Heart right ventricle (tissue), 16 donors: Measurements from ENCODE around the gene LRRC2. TPM values are rescaled to one million over a fixed set of nuclear protein-coding genes. Genes with fewer than 3 reads are reported as not detected.

Experiments used
- ATAC-seq, 8 donors: fragments of 200-7000 bp; cut with Tn5 transposase; one replicate each; pipeline ENCODE4 v1.9.1; 2020; ENCODE audit warnings: mild to moderate bottlenecking in 8 of 8, moderate library complexity in 8 of 8, moderate number of reproducible peaks in 1 of 8
- DNase-seq, 2 donors: peaks; one replicate each; pipeline ENCODE4 v3.0.0-alpha.2; 2020
- H3K27ac ChIP-seq, 10 donors: fragments of 200-600 bp; sonication (generic) in 2 of 10; one replicate each; pipeline versions ENCODE4 v1.5.0 to v1.8.0; 2020 to 2022; ENCODE audit warnings: mild to moderate bottlenecking in 3 of 10
- H3K27me3 ChIP-seq, 7 donors: fragments of 200-600 bp; one replicate each; pipeline ENCODE4 v1.8.0; 2021 to 2022; ENCODE audit warnings: mild to moderate bottlenecking in 2 of 7
- H3K36me3 ChIP-seq, 9 donors: fragments of 200-600 bp; sonication (generic) in 1 of 9; one replicate each; pipeline versions ENCODE4 v1.5.0 to v1.8.0; 2020 to 2022; ENCODE audit warnings: mild to moderate bottlenecking in 2 of 9
- H3K4me1 ChIP-seq, 9 donors: fragments of 200-600 bp; sonication (generic) in 1 of 9; one replicate each; pipeline versions ENCODE4 v1.5.0 to v1.8.0; 2020 to 2022; ENCODE audit warnings: mild to moderate bottlenecking in 4 of 9
- H3K4me3 ChIP-seq, 10 donors: fragments of 200-600 bp; sonication (generic) in 2 of 10; one replicate each; pipeline versions ENCODE4 v1.5.0 to v1.8.0; 2020 to 2022; ENCODE audit warnings: mild to moderate bottlenecking in 7 of 10, moderate library complexity in 2 of 10
- H3K9me3 ChIP-seq, 11 donors: fragments of 200-600 bp in 10 of 11; sonication (generic) in 2 of 11; one replicate each; pipeline versions ENCODE4 v1.5.0 to v1.8.0; 2013 to 2022; ENCODE audit warnings: mild to moderate bottlenecking in 2 of 11, control low read depth in 1 of 11, moderate library complexity in 1 of 11
- WGBS, 2 donors: extraction: QIAGEN DNeasy Blood & Tissue Kit; methylation state at CpG; one replicate each; pipeline ENCODE4 v1.1.7; 2013; ENCODE audit warnings: inconsistent platforms in 1 of 2; 5-methylcytosine and 5-hydroxymethylcytosine counted together
- intact Hi-C, 10 donors: fragments of 100-400 bp; cut with DNase I; formaldehyde crosslinking; loops; one replicate each; pipeline versions ENCODE4 v1.11.1 to v1.14.2; 2022
- polyA plus RNA-seq, 2 donors: library from polyadenylated mRNA; stranded (reverse); fragments of 200-250 nt; gene quantifications; one replicate each; pipeline ENCODE4 v1.2.3, GENCODE V29; 2013
- total RNA-seq, 10 donors: library from RNA; stranded (reverse); fragmentation: NEBNext Ultra II Directional in 3 of 10; extraction: Animal tissue kit (Norgen Biotek cat#: 25700) in 3 of 10; gene quantifications; one replicate each; pipeline versions ENCODE4 v1.2.1 to v1.2.4, GENCODE V29; 2021 to 2023
- TF ChIP-seq, protein P1 (sequence below), 9 donors: fragments of 200-600 bp; sonication (generic) in 2 of 9; IDR thresholded peaks; one replicate each; pipeline versions ENCODE4 v1.5.0 to v1.8.0; 2021 to 2022; ENCODE audit warnings: antibody characterized with exemption in 9 of 9, mild to moderate bottlenecking in 5 of 9, moderate library complexity in 1 of 9
- donor health status: Arrhythmogenic right ventricular cardiomyopathy.
- donor health status: ischemic (EF 13 %, LVEDD 7.1; RV severe dilation, severe dysfunction).
- donor health status: healthy with polysubstance abuse.
- donor health status: DM: no; HTN: yes; CAD: no.
- donor health status: DM: no; HTN: no; CAD: no.
- donor health status: ischemic (EF 25% LVEDD 6.9; RV normal size, moderate dysfunction).
- donor health status: ischemic (EF 25% LVEDD 5.7; RV mildly dilated, moderate dysfunction).
- donor health status: healthy.
- donor health status: DM: yes; HTN: yes; CAD: no.
- donor health status: Ischemic cardiomyopathy.
- donor health status: ischemic (EF 35%, LVEDD 5.7; RV mildly dilated, moderate dysfunction).
- donor health status: nonischemic (EF 11% LVEDD 7.7; RV severe dilation, severe dysfunction).
- donor health status: DM: yes; HTN: yes; CAD: no.
- donor health status: PGD.
- donor health status: ischemic (EF 29% LVEDD 5.4; RV normal size, mild dysfunction).
- donor health status: nonischemic (EF 23%, LVEDD 6.1; RV moderate dilation, normal function).

Gene LRRC2
- total and polyA plus RNA-seq, 12 donors: 10.7 to 163 (median 125) TPM

- H3K9me3 ChIP-seq: no peaks in the 10 kb centered on the region
- H3K4me1 ChIP-seq: peaks cover 0 to 10% (median 0%) of the 10 kb centered on the region in 9 donors
- H3K36me3 ChIP-seq: peaks cover 0 to 9% (median 0%) of the 10 kb centered on the region in 9 donors
- H3K27ac ChIP-seq: no peak overlapping the region
- DNase-seq: no peak
- H3K27me3 ChIP-seq: no peaks in the 10 kb centered on the region
- H3K4me3 ChIP-seq: no peak overlapping the region
- TF ChIP-seq, protein P1, sequence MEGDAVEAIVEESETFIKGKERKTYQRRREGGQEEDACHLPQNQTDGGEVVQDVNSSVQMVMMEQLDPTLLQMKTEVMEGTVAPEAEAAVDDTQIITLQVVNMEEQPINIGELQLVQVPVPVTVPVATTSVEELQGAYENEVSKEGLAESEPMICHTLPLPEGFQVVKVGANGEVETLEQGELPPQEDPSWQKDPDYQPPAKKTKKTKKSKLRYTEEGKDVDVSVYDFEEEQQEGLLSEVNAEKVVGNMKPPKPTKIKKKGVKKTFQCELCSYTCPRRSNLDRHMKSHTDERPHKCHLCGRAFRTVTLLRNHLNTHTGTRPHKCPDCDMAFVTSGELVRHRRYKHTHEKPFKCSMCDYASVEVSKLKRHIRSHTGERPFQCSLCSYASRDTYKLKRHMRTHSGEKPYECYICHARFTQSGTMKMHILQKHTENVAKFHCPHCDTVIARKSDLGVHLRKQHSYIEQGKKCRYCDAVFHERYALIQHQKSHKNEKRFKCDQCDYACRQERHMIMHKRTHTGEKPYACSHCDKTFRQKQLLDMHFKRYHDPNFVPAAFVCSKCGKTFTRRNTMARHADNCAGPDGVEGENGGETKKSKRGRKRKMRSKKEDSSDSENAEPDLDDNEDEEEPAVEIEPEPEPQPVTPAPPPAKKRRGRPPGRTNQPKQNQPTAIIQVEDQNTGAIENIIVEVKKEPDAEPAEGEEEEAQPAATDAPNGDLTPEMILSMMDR (IDR thresholded peaks at IDR 0.05): no peak
- intact Hi-C loops: no loop called here
- no peak for ATAC-seq
- 70 to 79% methylated on average over 5 of the region's 5 CpGs for WGBS, 2 donors
These were observed 61.3 kb downstream of the LRRC2 start for GRCh38 chr3:46504789-46505188.

- no peaks in the 10 kb centered on the region for H3K27me3 ChIP-seq
- H3K27ac ChIP-seq: no peak overlapping the region
- peak in 1 of 8 donors; percentile 10 for ATAC-seq
- 78% methylated on average over 7 of the region's 7 CpGs for WGBS, 2 donors
- intact Hi-C loops: no loop called here
- DNase-seq: no peak
- H3K4me1 ChIP-seq: peaks cover 0 to 20% (median 3%) of the 10 kb centered on the region in 9 donors
- no peaks in the 10 kb centered on the region for H3K36me3 ChIP-seq
- H3K9me3 ChIP-seq: no peaks in the 10 kb centered on the region
- TF ChIP-seq, protein P1 (IDR thresholded peaks at IDR 0.05): no peak
- no peak overlapping the region for H3K4me3 ChIP-seq
These were observed 62.8 kb downstream of the LRRC2 start for GRCh38 chr3:46503200-46503874.

- TF ChIP-seq, protein P1 (IDR thresholded peaks at IDR 0.05): no peak
- 77 to 81% methylated on average over 4 of the region's 4 CpGs for WGBS, 2 donors
- no peaks in the 10 kb centered on the region for H3K27me3 ChIP-seq
- H3K4me1 ChIP-seq: peaks cover 0 to 28% (median 3%) of the 10 kb centered on the region in 9 donors
- intact Hi-C loops: no loop called here
- no peak overlapping the region for H3K4me3 ChIP-seq
- no peak for ATAC-seq
- H3K9me3 ChIP-seq: no peaks in the 10 kb centered on the region
- H3K36me3 ChIP-seq: no peaks in the 10 kb centered on the region
- DNase-seq: no peak
- no peak overlapping the region for H3K27ac ChIP-seq
These were observed 64.4 kb downstream of the LRRC2 start for GRCh38 chr3:46501702-46502101.

GRCh38 chr3:46500656-46501635 is 65.2 kb downstream of the LRRC2 start:
- Histone ChIP-seq H3K27me3 (no peaks in the 10 kb centered on the region), H3K36me3 (no peaks in the 10 kb centered on the region), H3K4me3 (no peak overlapping the region), H3K4me1 (peaks cover 0 to 35% (median 8%) of the 10 kb centered on the region in 9 donors), H3K9me3 (no peaks in the 10 kb centered on the region), H3K27ac (no peak overlapping the region)
- 62 to 70% methylated on average over 5 of the region's 5 CpGs for WGBS, 2 donors
- DNase-seq (no peak), ATAC-seq (no peak)
- TF ChIP-seq, protein P1 (IDR thresholded peaks at IDR 0.05): no peak
- intact Hi-C loops: no loop called here
